Measurements from ENCODE around the gene ST3GAL3. TPM values are rescaled to one million over a fixed set of nuclear protein-coding genes. Genes with fewer than 3 reads are reported as not detected.

Gene ST3GAL3
- total and polyA plus RNA-seq, 2 donors (not counting 3 experiments of a cell fraction or from before 2014, with no cell fraction given), result 14.3 to 35.8 TPM

GRCh38 chr1:43673261-43673660 is 34.1 kb upstream of the ST3GAL3 start:
- Histone ChIP-seq H3K27ac (ENCODE audit: insufficient read depth, low read depth, low read length) (no peak overlapping the region), H3K9me1 (replicated peaks; ENCODE audit: control insufficient read depth, extremely low read depth, insufficient read depth, low read length) (no peaks in the 10 kb centered on the region), H3K9me3 (replicated peaks; ENCODE audit: control insufficient read depth, insufficient read depth, low read length) (no peaks in the 10 kb centered on the region), H3K4me2 (ENCODE audit: insufficient read depth, low read length) (no peak overlapping the region), H3K9ac (replicated peaks; ENCODE audit: extremely low read depth, insufficient read depth, low read length) (no peak overlapping the region), H3K79me2 (ENCODE audit: control insufficient read depth, insufficient read depth, low read length) (no peaks in the 10 kb centered on the region), H3K4me1 (ENCODE audit: control insufficient read depth, extremely low read depth, insufficient read depth, low read length) (no peaks in the 10 kb centered on the region), H3K4me3 (replicated peaks in 1 of 3; ENCODE audit: insufficient read depth in 1 of 3, low read depth in 1 of 3, low read length in 3 of 3) (no peak overlapping the region), H3K36me3 (ENCODE audit: control insufficient read depth in 2 of 2, extremely low read depth in 1 of 2, insufficient read depth in 2 of 2, low read length in 2 of 2) (peaks cover 29 to 44% of the 10 kb centered on the region in 2 experiments), H4K20me1 (replicated peaks; ENCODE audit: control insufficient read depth, extremely low read depth, insufficient read depth, low read length) (no peaks in the 10 kb centered on the region), H2AFZ (ENCODE audit: low read depth, low read length) (no peak overlapping the region), H3K27me3 (ENCODE audit: control insufficient read depth in 2 of 2, insufficient read depth in 2 of 2, low read length in 2 of 2) (no peaks in the 10 kb centered on the region)
- POLR2A ChIA-PET, result interaction anchor here (0.6 kb wide), 1 partner anchor 41 kb away, joined by 5 read pairs; no protein-coding TSS in a partner anchor
- DNase-seq (ENCODE audit: low read depth, low spot score) (no peak), FAIRE-seq (no peak)
- intact Hi-C loops (cut with micrococcal nuclease) (no loop called here), dilution Hi-C loops (cut with MboI; ENCODE audit: extremely low pct_ligation_motif_present, low sequenced_read_pairs) (no loop called here)
- BruUV-seq (replicated peaks), result no TSS peak
- CTCF ChIA-PET, result interaction anchor here (0.5 kb wide), 1 partner anchor 57 kb away, joined by 3 read pairs; no protein-coding TSS in a partner anchor
- TF ChIP-seq FOS (IDR thresholded peaks at IDR 0.05; ENCODE audit: borderline replicate concordance, insufficient read depth, low read length) (no peak), GATA2 (IDR thresholded peaks at IDR 0.05; ENCODE audit: insufficient read depth, insufficient read length, low read depth, low read length) (no peak), MAX (IDR thresholded peaks at IDR 0.05; ENCODE audit: insufficient read depth, insufficient read length) (no peak), POLR2A (IDR thresholded peaks at IDR 0.05; ENCODE audit: low read depth, low read length) (no peak), EZH2 (IDR thresholded peaks at IDR 0.05; ENCODE audit: borderline replicate concordance, low read depth, low read length, severe bottlenecking) (no peak), MYC (IDR thresholded peaks at IDR 0.05; ENCODE audit: low read depth, low read length) (no peak), CTCF (IDR thresholded peaks at IDR 0.05; ENCODE audit: extremely low read depth in 1 of 2, insufficient read depth in 1 of 2, low read depth in 1 of 2, low read length in 2 of 2) (no peak), JUN (IDR thresholded peaks at IDR 0.05; ENCODE audit: borderline replicate concordance, insufficient read depth, insufficient read length, low read depth) (no peak), POLR2AphosphoS5 (IDR thresholded peaks at IDR 0.05; ENCODE audit: insufficient read depth, low read depth, low read length) (no peak)
